ENCODE measurements around the gene SLC44A3. TPM values are rescaled to one million over a fixed set of nuclear protein-coding genes. Genes with fewer than 3 reads are reported as not detected.

The SLC44A3 gene
- total and polyA plus RNA-seq, 4 donors = 9.3 to 31.8 (median 11.6) TPM

GRCh38 chr1:94884507-94884906, 64.3 kb downstream of the SLC44A3 start:
- DNase-seq = no peak
- H3K9me3 ChIP-seq (ENCODE audit: control insufficient read depth in 4 of 4, insufficient read depth in 3 of 4, low read length in 3 of 4) = peaks cover 0 to 1% (median 0%) of the 10 kb centered on the region in 4 donors
- 63 to 80% methylated on average over 6 of the region's 6 CpGs for WGBS, 2 donors
- no peak for TF ChIP-seq CTCF (IDR thresholded peaks at IDR 0.05; ENCODE audit: control extremely low read depth, extremely low read depth)
- peak overlapping the region in 1 of 2 donors; percentile 13 for H3K27ac ChIP-seq (ENCODE audit: low read depth in 1 of 2, low read length in 1 of 2)
- peak overlapping the region in 1 of 2 donors; percentile 46 for H3K9ac ChIP-seq (ENCODE audit: insufficient read depth in 1 of 2, low read length in 2 of 2)
- peaks cover 0 to 17% (median 10%) of the 10 kb centered on the region in 5 donors for H3K4me1 ChIP-seq (ENCODE audit: control insufficient read depth in 5 of 5, insufficient read depth in 5 of 5, low read length in 5 of 5)
- H3K4me3 ChIP-seq = no peak overlapping the region
- no peak for ATAC-seq (ENCODE audit: insufficient read depth, low FRiP score)
- no peaks in the 10 kb centered on the region for H3K27me3 ChIP-seq (ENCODE audit: control insufficient read depth in 3 of 3, insufficient read depth in 3 of 3, low read length in 2 of 3)
- no peaks in the 10 kb centered on the region for H3K36me3 ChIP-seq (ENCODE audit: control insufficient read depth in 4 of 4, insufficient read depth in 4 of 4, low read length in 4 of 4)

- Histone ChIP-seq H3K4me1 (ENCODE audit: control insufficient read depth in 5 of 5, insufficient read depth in 5 of 5, low read length in 5 of 5) (peaks cover 0 to 17% (median 10%) of the 10 kb centered on the region in 5 donors), H3K27ac (ENCODE audit: low read depth in 1 of 2, low read length in 1 of 2) (no peak overlapping the region), H3K36me3 (ENCODE audit: control insufficient read depth in 4 of 4, insufficient read depth in 4 of 4, low read length in 4 of 4) (no peaks in the 10 kb centered on the region), H3K4me3 (no peak overlapping the region), H3K9me3 (ENCODE audit: control insufficient read depth in 4 of 4, insufficient read depth in 3 of 4, low read length in 3 of 4) (no peaks in the 10 kb centered on the region), H3K9ac (ENCODE audit: insufficient read depth in 1 of 2, low read length in 2 of 2) (no peak overlapping the region), H3K27me3 (ENCODE audit: control insufficient read depth in 3 of 3, insufficient read depth in 3 of 3, low read length in 2 of 3) (no peaks in the 10 kb centered on the region)
- 75 to 84% methylated on average over 5 of the region's 5 CpGs for whole genome bisulfite sequencing, 2 donors
- DNase-seq = no peak
- ATAC-seq (ENCODE audit: insufficient read depth, low FRiP score) = no peak
- no peak for TF ChIP-seq CTCF (IDR thresholded peaks at IDR 0.05; ENCODE audit: control extremely low read depth, extremely low read depth)
Measured at GRCh38 chr1:94886361-94886760, 66.2 kb downstream of the SLC44A3 start.

- H3K9me3 ChIP-seq (ENCODE audit: control insufficient read depth in 4 of 4, insufficient read depth in 3 of 4, low read length in 3 of 4) = no peaks in the 10 kb centered on the region
- no peak overlapping the region for H3K27ac ChIP-seq (ENCODE audit: low read depth in 1 of 2, low read length in 1 of 2)
- no peak for TF ChIP-seq CTCF (IDR thresholded peaks at IDR 0.05; ENCODE audit: control extremely low read depth, extremely low read depth)
- WGBS, 2 donors = 84 to 88% methylated on average over 3 of the region's 3 CpGs
- H3K4me1 ChIP-seq (ENCODE audit: control insufficient read depth in 5 of 5, insufficient read depth in 5 of 5, low read length in 5 of 5) = peaks cover 0 to 17% (median 10%) of the 10 kb centered on the region in 5 donors
- DNase-seq = no peak
- peaks cover 0 to 2% (median 0%) of the 10 kb centered on the region in 4 donors for H3K36me3 ChIP-seq (ENCODE audit: control insufficient read depth in 4 of 4, insufficient read depth in 4 of 4, low read length in 4 of 4)
- ATAC-seq (ENCODE audit: insufficient read depth, low FRiP score) = no peak
- H3K27me3 ChIP-seq (ENCODE audit: control insufficient read depth in 3 of 3, insufficient read depth in 3 of 3, low read length in 2 of 3) = no peaks in the 10 kb centered on the region
- H3K4me3 ChIP-seq = no peak overlapping the region
- no peak overlapping the region for H3K9ac ChIP-seq (ENCODE audit: insufficient read depth in 1 of 2, low read length in 2 of 2)
Measured at GRCh38 chr1:94887106-94887505, 66.9 kb downstream of the SLC44A3 start.

GRCh38 chr1:94887603-94888171, 67.5 kb downstream of the SLC44A3 start:
- no peak overlapping the region for H3K27ac ChIP-seq (ENCODE audit: low read depth in 1 of 2, low read length in 1 of 2)
- H3K36me3 ChIP-seq (ENCODE audit: control insufficient read depth in 4 of 4, insufficient read depth in 4 of 4, low read length in 4 of 4) = peaks cover 0 to 5% (median 1%) of the 10 kb centered on the region in 4 donors
- DNase-seq = no peak
- no peak for ATAC-seq (ENCODE audit: insufficient read depth, low FRiP score)
- no peak overlapping the region for H3K9ac ChIP-seq (ENCODE audit: insufficient read depth in 1 of 2, low read length in 2 of 2)
- H3K4me1 ChIP-seq (ENCODE audit: control insufficient read depth in 5 of 5, insufficient read depth in 5 of 5, low read length in 5 of 5) = peaks cover 0 to 19% (median 10%) of the 10 kb centered on the region in 5 donors
- TF ChIP-seq CTCF (IDR thresholded peaks at IDR 0.05; ENCODE audit: control extremely low read depth, extremely low read depth) = no peak
- H3K4me3 ChIP-seq = no peak overlapping the region
- no peaks in the 10 kb centered on the region for H3K9me3 ChIP-seq (ENCODE audit: control insufficient read depth in 4 of 4, insufficient read depth in 3 of 4, low read length in 3 of 4)
- no peaks in the 10 kb centered on the region for H3K27me3 ChIP-seq (ENCODE audit: control insufficient read depth in 3 of 3, insufficient read depth in 3 of 3, low read length in 2 of 3)
- 79 to 89% methylated on average over 4 of the region's 4 CpGs for WGBS, 2 donors
